Thoracic aorta (tissue), 2 donors: ENCODE data around the gene STUM. TPM values are rescaled to one million over a fixed set of nuclear protein-coding genes. Genes with fewer than 3 reads are reported as not detected.

Experiments
- ATAC-seq: fragments of 150-250 bp; one replicate; pipeline ENCODE4 v1.8.0; 2017; ENCODE audit warnings: low read depth; ENCODE audit not compliant: insufficient number of reproducible peaks, low FRiP score
- DNase-seq: peaks from one replicate; pipeline ENCODE4 v3.0.0-alpha.2; 2020; ENCODE audit warnings: low spot score
- H3K27ac ChIP-seq, 2 donors: fragments of 200-600 bp; sonication (generic); 1 replicate in 1 of 2; 2 replicates in 1 of 2; pipeline ENCODE4 v1.5.1; 2016; ENCODE audit warnings: mild to moderate bottlenecking in 2 of 2, moderate library complexity in 2 of 2
- H3K27me3 ChIP-seq: fragments of 200-600 bp; sonication (generic); replicated peaks from 2 replicates; pipeline ENCODE4 v1.6.0; 2016; ENCODE audit warnings: mild to moderate bottlenecking; ENCODE audit not compliant: insufficient read depth
- H3K36me3 ChIP-seq: fragments of 200-600 bp; sonication (generic); one replicate; pipeline ENCODE4 v1.5.1; 2016
- H3K4me1 ChIP-seq, 2 donors: fragments of 200-600 bp; sonication (generic); 1 replicate in 1 of 2; 2 replicates in 1 of 2; pipeline versions ENCODE4 v1.5.1 to v1.6.0; 2016; ENCODE audit warnings: low read depth in 2 of 2, mild to moderate bottlenecking in 1 of 2; ENCODE audit not compliant: control insufficient read depth in 1 of 2
- H3K4me3 ChIP-seq: fragments of 200-600 bp; sonication (generic); 2 replicates; pipeline ENCODE4 v1.5.1; 2016; ENCODE audit warnings: mild to moderate bottlenecking
- H3K9me3 ChIP-seq: fragments of 200-600 bp; sonication (generic); 2 replicates; pipeline ENCODE4 v1.5.1; 2016
- total RNA-seq, 2 donors: library from RNA; depleted of rRNA; stranded (reverse); fragments of >200 nt; gene quantifications; one replicate each; pipeline versions ENCODE4 v1.1.0 to v1.2.3, GENCODE V29; 2016
- TF ChIP-seq, protein P1 (sequence below): fragments of 200-600 bp; sonication (generic); IDR thresholded peaks from one replicate; pipeline ENCODE4 v1.5.1; 2019; ENCODE audit warnings: antibody characterized with exemption

Gene STUM
- total RNA-seq, 2 donors from 2014 or later, result 0.41 to 1.6 TPM

GRCh38 chr1:226646870-226647449, 98.4 kb downstream of the STUM start:
- peaks cover 11% of the 10 kb centered on the region for H3K36me3 ChIP-seq
- ATAC-seq, result no peak
- TF ChIP-seq, protein P1, sequence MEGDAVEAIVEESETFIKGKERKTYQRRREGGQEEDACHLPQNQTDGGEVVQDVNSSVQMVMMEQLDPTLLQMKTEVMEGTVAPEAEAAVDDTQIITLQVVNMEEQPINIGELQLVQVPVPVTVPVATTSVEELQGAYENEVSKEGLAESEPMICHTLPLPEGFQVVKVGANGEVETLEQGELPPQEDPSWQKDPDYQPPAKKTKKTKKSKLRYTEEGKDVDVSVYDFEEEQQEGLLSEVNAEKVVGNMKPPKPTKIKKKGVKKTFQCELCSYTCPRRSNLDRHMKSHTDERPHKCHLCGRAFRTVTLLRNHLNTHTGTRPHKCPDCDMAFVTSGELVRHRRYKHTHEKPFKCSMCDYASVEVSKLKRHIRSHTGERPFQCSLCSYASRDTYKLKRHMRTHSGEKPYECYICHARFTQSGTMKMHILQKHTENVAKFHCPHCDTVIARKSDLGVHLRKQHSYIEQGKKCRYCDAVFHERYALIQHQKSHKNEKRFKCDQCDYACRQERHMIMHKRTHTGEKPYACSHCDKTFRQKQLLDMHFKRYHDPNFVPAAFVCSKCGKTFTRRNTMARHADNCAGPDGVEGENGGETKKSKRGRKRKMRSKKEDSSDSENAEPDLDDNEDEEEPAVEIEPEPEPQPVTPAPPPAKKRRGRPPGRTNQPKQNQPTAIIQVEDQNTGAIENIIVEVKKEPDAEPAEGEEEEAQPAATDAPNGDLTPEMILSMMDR, result no peak
- H3K4me1 ChIP-seq, result peaks cover 7 to 9% of the 10 kb centered on the region in 2 donors
- no peak overlapping the region for H3K4me3 ChIP-seq
- no peak for DNase-seq
- no peaks in the 10 kb centered on the region for H3K9me3 ChIP-seq
- H3K27me3 ChIP-seq, result no peaks in the 10 kb centered on the region
- no peak overlapping the region for H3K27ac ChIP-seq

DNA sequence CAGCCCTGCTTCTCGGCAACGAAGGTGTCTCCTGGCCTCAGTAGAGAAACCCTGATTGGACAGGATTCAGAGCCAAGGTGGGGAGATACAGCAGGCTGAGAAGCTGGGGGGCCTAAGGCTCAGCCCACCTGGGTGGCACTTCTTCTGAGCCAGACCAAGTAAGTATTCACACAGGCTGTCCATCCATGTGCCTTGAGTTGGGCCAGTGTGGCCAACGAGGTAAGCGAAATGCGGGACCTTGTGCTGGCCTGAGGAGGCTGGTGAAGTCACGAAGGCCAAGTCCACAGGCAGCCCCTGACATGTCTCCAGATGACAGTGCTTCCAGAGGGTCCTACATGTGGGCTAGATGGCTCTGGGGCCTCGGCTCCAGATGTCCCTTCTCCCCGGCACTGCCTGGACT, 99.2 kb downstream of the STUM start:
- no peak overlapping the region for H3K27ac ChIP-seq
- no peaks in the 10 kb centered on the region for H3K27me3 ChIP-seq
- H3K9me3 ChIP-seq, result no peaks in the 10 kb centered on the region
- ATAC-seq (no peak), DNase-seq (no peak)
- H3K4me3 ChIP-seq, result no peak overlapping the region
- TF ChIP-seq, protein P1, result no peak
- H3K4me1 ChIP-seq, result peaks cover 7 to 9% of the 10 kb centered on the region in 2 donors
- peaks cover 10% of the 10 kb centered on the region for H3K36me3 ChIP-seq

DNA sequence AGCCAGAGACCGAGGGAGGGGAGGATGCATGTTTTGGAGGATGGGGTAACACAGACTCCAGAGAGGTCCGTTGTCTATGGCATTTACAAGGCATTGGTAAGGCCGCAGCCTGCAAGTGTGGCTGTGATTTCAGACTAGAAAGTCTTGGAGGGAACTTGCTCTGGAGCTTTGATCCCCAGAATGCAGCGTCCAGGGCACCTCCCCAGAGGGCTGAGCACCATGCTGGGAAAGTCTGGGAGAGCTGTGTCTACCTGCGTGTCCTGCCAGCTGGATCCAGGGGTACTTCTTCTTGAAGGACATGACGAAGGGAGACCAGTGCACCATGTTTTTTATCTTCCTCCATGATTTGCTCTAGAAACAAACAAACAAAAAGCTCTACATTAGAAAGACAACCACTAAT, 99.9 kb downstream of the STUM start:
- no peak for ATAC-seq
- Histone ChIP-seq H3K27me3 (no peaks in the 10 kb centered on the region), H3K4me3 (no peak overlapping the region), H3K36me3 (peaks cover 10% of the 10 kb centered on the region), H3K9me3 (no peaks in the 10 kb centered on the region), H3K4me1 (peaks cover 7 to 10% of the 10 kb centered on the region in 2 donors), H3K27ac (no peak overlapping the region)
- TF ChIP-seq, protein P1, result no peak
- no peak for DNase-seq

GRCh38 chr1:226649244-226649643, 100.7 kb downstream of the STUM start:
- TF ChIP-seq, protein P1, result no peak
- H3K27ac ChIP-seq, result no peak overlapping the region

GRCh38 chr1:226649780-226650179, 101.2 kb downstream of the STUM start:
- TF ChIP-seq, protein P1, result no peak
- DNase-seq, result no peak
- H3K4me1 ChIP-seq, result peaks cover 7 to 22% of the 10 kb centered on the region in 2 donors
- no peaks in the 10 kb centered on the region for H3K9me3 ChIP-seq
- no peaks in the 10 kb centered on the region for H3K27me3 ChIP-seq
- H3K4me3 ChIP-seq, result no peak overlapping the region
- ATAC-seq, result no peak
- H3K27ac ChIP-seq, result no peak overlapping the region
- peaks cover 10% of the 10 kb centered on the region for H3K36me3 ChIP-seq

More at GRCh38 chr1:226649244-226649643, 100.7 kb downstream of the STUM start:
- DNase-seq (no peak), ATAC-seq (no peak)
- Histone ChIP-seq H3K4me1 (peaks cover 7 to 17% of the 10 kb centered on the region in 2 donors), H3K36me3 (peaks cover 10% of the 10 kb centered on the region), H3K4me3 (no peak overlapping the region), H3K27me3 (no peaks in the 10 kb centered on the region), H3K9me3 (no peaks in the 10 kb centered on the region)
